IMR-90 (cell line): ENCODE data around the gene FERMT2. TPM values are rescaled to one million over a fixed set of nuclear protein-coding genes. Genes with fewer than 3 reads are reported as not detected.

Experiments
- ATAC-seq: fragments of 200-7000 bp; cut with Tn5 transposase; 2 replicates; pipeline ENCODE4 v1.9.1; 2020; ENCODE audit warnings: low read depth, mild to moderate bottlenecking, moderate library complexity
- BruUV-seq: library from RNA; stranded (reverse); fragments of 400-500 nt; replicated peaks from 2 replicates; lab custom pipeline; 2021; lab: Mats Ljungman, UMichigan
- CTCF ChIA-PET: fragments of 300-600 bp; formaldehyde crosslinking; extraction: SDS; loops from one replicate; lab custom pipeline; 2021; ENCODE audit warnings: antibody characterized with exemption; lab: Yijun Ruan, JAX
- POLR2A ChIA-PET: fragments of 300-600 bp; sonication (Branson Sonifier 250); formaldehyde crosslinking; loops from one replicate; lab custom pipeline; 2022; ENCODE audit warnings: antibody characterized with exemption; ENCODE audit not compliant: unreplicated experiment; lab: Charles Lee
- DNase-seq: peaks from one replicate; pipeline ENCODE4 v3.0.0; 2013
- H2AFZ ChIP-seq: replicated peaks from 2 replicates; pipeline ENCODE3; 2013; ENCODE audit warnings: low read length, mild to moderate bottlenecking; ENCODE audit not compliant: poor library complexity
- H2AK5ac ChIP-seq: 2 replicates; pipeline ENCODE4 v1.6.1; 2013; ENCODE audit warnings: low read depth, low read length, inconsistent platforms
- H2AK9ac ChIP-seq: replicated peaks from 2 replicates; pipeline ENCODE3; 2013; ENCODE audit warnings: mild to moderate bottlenecking, low read depth, low read length, moderate library complexity; ENCODE audit not compliant: poor library complexity
- H2BK120ac ChIP-seq: 2 replicates; pipeline ENCODE4 v1.6.1; 2013; ENCODE audit warnings: low read depth, low read length, inconsistent platforms
- H2BK15ac ChIP-seq: 3 replicates; pipeline ENCODE4 v1.6.1; 2013; ENCODE audit warnings: low read depth, low read length, inconsistent platforms
- H2BK20ac ChIP-seq: 2 replicates; pipeline ENCODE4 v1.6.1; 2013; ENCODE audit warnings: low read depth, mild to moderate bottlenecking, inconsistent platforms, low read length, moderate library complexity
- H2BK5ac ChIP-seq: 2 replicates; pipeline ENCODE4 v1.6.1; 2013; ENCODE audit warnings: mild to moderate bottlenecking, low read depth, low read length, inconsistent platforms; ENCODE audit not compliant: poor library complexity, severe bottlenecking
- H3K14ac ChIP-seq: replicated peaks from 2 replicates; pipeline ENCODE4 v1.6.1; 2013; ENCODE audit warnings: low read depth, low read length, inconsistent platforms
- H3K18ac ChIP-seq: 2 replicates; pipeline ENCODE4 v1.6.1; 2013; ENCODE audit warnings: low read depth, low read length, control low read depth
- H3K23ac ChIP-seq: 2 replicates; pipeline ENCODE4 v1.6.1; 2013; ENCODE audit warnings: low read depth, low read length, inconsistent platforms
- H3K27ac ChIP-seq: 2 replicates; pipeline ENCODE4 v1.5.1; 2013; ENCODE audit warnings: mild to moderate bottlenecking, control low read depth, low read length; ENCODE audit not compliant: insufficient read depth
- H3K27me3 ChIP-seq: 2 replicates; pipeline ENCODE4 v1.6.1; 2013; ENCODE audit warnings: low read length; ENCODE audit not compliant: control insufficient read depth, insufficient read depth
- H3K36me3 ChIP-seq: 2 replicates; pipeline ENCODE4 v1.6.1; 2013; ENCODE audit warnings: low read length, mixed read lengths; ENCODE audit not compliant: control insufficient read depth, insufficient read depth
- H3K4ac ChIP-seq: 2 replicates; pipeline ENCODE4 v1.6.1; 2013; ENCODE audit warnings: low read depth, low read length, inconsistent platforms
- H3K4me1 ChIP-seq: 2 replicates; pipeline ENCODE4 v1.6.1; 2013; ENCODE audit warnings: low read length, mixed read lengths; ENCODE audit not compliant: control insufficient read depth, insufficient read depth
- H3K4me2 ChIP-seq: 2 replicates; pipeline ENCODE4 v1.6.1; 2013; ENCODE audit warnings: low read depth, mild to moderate bottlenecking, control low read depth, low read length, moderate library complexity
- H3K4me3 ChIP-seq: 2 replicates; pipeline ENCODE4 v1.5.1; 2013; ENCODE audit warnings: low read depth, mild to moderate bottlenecking, control low read depth, low read length, moderate library complexity; ENCODE audit not compliant: insufficient read depth
- H3K56ac ChIP-seq: 2 replicates; pipeline ENCODE4 v1.6.1; 2013; ENCODE audit warnings: low read length, inconsistent platforms; ENCODE audit not compliant: insufficient read depth; ENCODE audit errors: extremely low read depth
- H3K79me1 ChIP-seq, 2 experiments: 2 replicates each; pipeline ENCODE4 v1.6.1; 2013; ENCODE audit warnings: low read length in 2 of 2, inconsistent platforms in 1 of 2, low read depth in 1 of 2
- H3K9ac ChIP-seq: 2 replicates; pipeline ENCODE4 v1.6.1; 2013; ENCODE audit warnings: low read depth, low read length, control low read depth
- H3K9me1 ChIP-seq: 2 replicates; pipeline ENCODE4 v1.6.1; 2013; ENCODE audit warnings: low read length, inconsistent platforms; ENCODE audit not compliant: insufficient read depth
- H3K9me3 ChIP-seq: 2 replicates; pipeline ENCODE4 v1.6.1; 2013; ENCODE audit warnings: low read length; ENCODE audit not compliant: control insufficient read depth, insufficient read depth
- H4K20me1 ChIP-seq: 2 replicates; pipeline ENCODE4 v1.6.1; 2013; ENCODE audit warnings: low read length, inconsistent platforms; ENCODE audit not compliant: insufficient read depth
- H4K5ac ChIP-seq: 2 replicates; pipeline ENCODE4 v1.6.1; 2013; ENCODE audit warnings: mild to moderate bottlenecking, low read depth, low read length, control low read depth
- H4K8ac ChIP-seq, 2 experiments: 2 replicates each; pipeline ENCODE4 v1.6.1; 2013; ENCODE audit warnings: low read depth in 2 of 2, low read length in 2 of 2, control low read depth in 1 of 2, inconsistent platforms in 1 of 2
- H4K91ac ChIP-seq: 2 replicates; pipeline ENCODE4 v1.6.1; 2013; ENCODE audit warnings: low read depth, low read length, inconsistent platforms; ENCODE audit not compliant: insufficient read depth
- BHLHE40 ChIP-seq: fragments of 150-350 bp; IDR thresholded peaks from 2 replicates; pipeline ENCODE4 v1.6.1; 2016; ENCODE audit warnings: mild to moderate bottlenecking, low read depth, low read length
- CEBPB ChIP-seq: IDR thresholded peaks from 2 replicates; pipeline ENCODE4 v1.6.1; 2012; ENCODE audit warnings: low read depth, low read length, improper control_type of control experiment
- CHD1 ChIP-seq: IDR thresholded peaks from 2 replicates; pipeline ENCODE4 v1.6.1; 2012; ENCODE audit warnings: low read depth, low read length, improper control_type of control experiment
- CTCF ChIP-seq: conservative IDR thresholded peaks from 2 replicates; pipeline ENCODE4 v1.5.1; 2012; ENCODE audit warnings: mild to moderate bottlenecking, low read depth, low read length, improper control_type of control experiment
- ELK1 ChIP-seq: fragments of 150-350 bp; IDR thresholded peaks from 2 replicates; pipeline ENCODE4 v1.6.1; 2016; ENCODE audit warnings: low read depth, mild to moderate bottlenecking, low read length, moderate library complexity, borderline replicate concordance
- FOS ChIP-seq: fragments of 150-350 bp; IDR thresholded peaks from 2 replicates; pipeline ENCODE4 v1.6.1; 2016; ENCODE audit warnings: low read depth, low read length
- MAFK ChIP-seq: IDR thresholded peaks from 2 replicates; pipeline ENCODE4 v1.6.1; 2012; ENCODE audit warnings: low read depth, low read length, improper control_type of control experiment
- MAZ ChIP-seq: IDR thresholded peaks from 2 replicates; pipeline ENCODE4 v1.6.1; 2012; ENCODE audit warnings: low read depth, mild to moderate bottlenecking, low read length, improper control_type of control experiment, moderate library complexity, borderline replicate concordance
- MXI1 ChIP-seq: IDR thresholded peaks from 2 replicates; pipeline ENCODE4 v1.6.1; 2012; ENCODE audit warnings: low read depth, mild to moderate bottlenecking, low read length, moderate library complexity, borderline replicate concordance
- NFE2L2 ChIP-seq: fragments of 150-350 bp; IDR thresholded peaks from 2 replicates; pipeline ENCODE4 v1.6.1; 2016; ENCODE audit warnings: low read depth, mild to moderate bottlenecking, low read length
- POLR2A ChIP-seq: IDR thresholded peaks from 2 replicates; pipeline ENCODE4 v1.6.1; 2012; ENCODE audit warnings: mild to moderate bottlenecking, low read depth, low read length
- RAD21 ChIP-seq: IDR thresholded peaks from 2 replicates; pipeline ENCODE4 v1.6.1; 2012; ENCODE audit warnings: low read length, improper control_type of control experiment
- RCOR1 ChIP-seq: IDR thresholded peaks from 2 replicates; pipeline ENCODE4 v1.6.1; 2012; ENCODE audit warnings: mild to moderate bottlenecking, low read length, improper control_type of control experiment; ENCODE audit not compliant: insufficient replicate concordance
- RFX5 ChIP-seq: IDR thresholded peaks from 2 replicates; pipeline ENCODE4 v1.8.0; 2012; ENCODE audit warnings: low read depth, mild to moderate bottlenecking, low read length, moderate library complexity
- SMC3 ChIP-seq: fragments of 150-350 bp; IDR thresholded peaks from 2 replicates; pipeline ENCODE4 v1.6.1; 2016; ENCODE audit warnings: low read depth, mild to moderate bottlenecking, antibody characterized with exemption, low read length, moderate library complexity
- USF2 ChIP-seq: fragments of 150-350 bp; IDR thresholded peaks from 2 replicates; pipeline ENCODE4 v1.6.1; 2017; ENCODE audit warnings: mild to moderate bottlenecking, antibody characterized with exemption, low read length, low read depth
- WGBS, 2 experiments: methylation state at CpG; one replicate each; pipeline versions ENCODE4 v1.1.5 to v1.1.7; 2013; ENCODE audit warnings: missing lambda C conversion rate in 2 of 2; ENCODE audit not compliant: insufficient read length in 1 of 2; ENCODE audit errors: extremely low coverage in 2 of 2; 5-methylcytosine and 5-hydroxymethylcytosine counted together
- dilution Hi-C: fragments of 300-500 bp; cut with HindIII; formaldehyde crosslinking; loops from one replicate; pipeline ENCODE4 v1.14.3; 2018; ENCODE audit warnings: low sequenced_read_pairs; ENCODE audit not compliant: unreplicated experiment
- in situ Hi-C: fragments of 300-500 bp; cut with MboI; formaldehyde crosslinking; loops from 3 replicates; pipeline ENCODE4 v1.14.3; 2019; ENCODE audit warnings: low sequenced_read_pairs, inconsistent platforms, mixed read lengths
- intact Hi-C: fragments of 100-400 bp; cut with micrococcal nuclease; formaldehyde crosslinking; loops from 2 replicates; pipeline ENCODE4 v1.10.0; 2022
- polyA plus RNA-seq, 3 experiments: library from polyadenylated mRNA; depleted of rRNA; stranded (reverse); fragments of >200 nt; gene quantifications; 2 replicates each; pipeline ENCODE4 v1.2.3, GENCODE V29; 2012; ENCODE audit warnings: low replicate concordance in 1 of 3
- total RNA-seq: library from RNA; depleted of rRNA; stranded (reverse); fragments of >200 nt; gene quantifications from 2 replicates; pipeline ENCODE4 v1.2.3, GENCODE V29; 2012

FERMT2 gene
- total and polyA plus RNA-seq, 2 of the 4 experiments (the other 2 are of a cell fraction) = 131 to 217 TPM

GRCh38 chr14:52996493-52996892, 45.6 kb upstream of the FERMT2 start:
- H2BK20ac ChIP-seq = no peak overlapping the region; the same call in 1 of the 2 replicates
- WGBS, 2 experiments = 100% methylated on average over 1 of the region's 2 CpGs; no CpG with 5 or more reads in 1 of the 2 experiments
- H3K9me1 ChIP-seq = peaks cover 6% of the 10 kb centered on the region
- DNase-seq (no peak), ATAC-seq (no peak)
- H3K56ac ChIP-seq = no peak overlapping the region
- 0 out of 3 replicates have a peak overlapping the region, but pooled peaks have one; percentile 2 for H2BK15ac ChIP-seq
- H2BK120ac ChIP-seq = no peak overlapping the region
- peaks cover 6% of the 10 kb centered on the region for H3K4me1 ChIP-seq
- no peak overlapping the region for H2AFZ ChIP-seq
- H3K79me1 ChIP-seq = no peaks in the 10 kb centered on the region
- no peak overlapping the region for H3K18ac ChIP-seq
- in situ Hi-C loops (no loop called here), intact Hi-C loops (loop anchor here (5.0 kb wide), 1 partner anchor 46 kb away; no protein-coding TSS in a partner anchor), dilution Hi-C loops (no loop called here)
- no peak overlapping the region for H2AK5ac ChIP-seq
- H3K23ac ChIP-seq = no peak overlapping the region
- no peak for TF ChIP-seq POLR2A
- no peak for TF ChIP-seq CHD1
- no peak for TF ChIP-seq RAD21
- no peak for TF ChIP-seq USF2
- no peak for TF ChIP-seq SMC3
- TF ChIP-seq NFE2L2 = no peak
- TF ChIP-seq FOS = no peak
- TF ChIP-seq CEBPB = no peak
- TF ChIP-seq MAFK = no peak
- no peak for TF ChIP-seq MXI1
- no peak for TF ChIP-seq MAZ
- TF ChIP-seq RCOR1 = no peak
- no peak for TF ChIP-seq RFX5
- no peak for TF ChIP-seq ELK1
- TF ChIP-seq BHLHE40 = no peak
- TF ChIP-seq CTCF = no peak
- H3K27me3 ChIP-seq = no peaks in the 10 kb centered on the region
- no peak overlapping the region for H3K27ac ChIP-seq
- no peak overlapping the region for H4K91ac ChIP-seq
- H3K4me3 ChIP-seq = no peak overlapping the region
- no peak overlapping the region for H3K14ac ChIP-seq
- H4K8ac ChIP-seq = no peak overlapping the region
- no peak overlapping the region for H3K4me2 ChIP-seq
- POLR2A ChIA-PET = no interaction called here
- BruUV-seq = no TSS peak
- H2BK5ac ChIP-seq = no peak overlapping the region
- peak overlapping the region; percentile 20 for H3K4ac ChIP-seq
- no peak overlapping the region for H4K5ac ChIP-seq
- peak overlapping the region; percentile 9 for H2AK9ac ChIP-seq
- H4K20me1 ChIP-seq = no peaks in the 10 kb centered on the region; the same call in 1 of the 2 replicates
- CTCF ChIA-PET = interaction anchor here (1.6 kb wide), 1 partner anchor 20 kb away, joined by 4 read pairs; no protein-coding TSS in a partner anchor
- no peaks in the 10 kb centered on the region for H3K36me3 ChIP-seq
- H3K9ac ChIP-seq = no peak overlapping the region
- H3K9me3 ChIP-seq = no peaks in the 10 kb centered on the region
